SK-N-SH (cell line): ENCODE data around the gene PRRX1. TPM values are rescaled to one million over a fixed set of nuclear protein-coding genes. Genes with fewer than 3 reads are reported as not detected.

ENCODE experiments used
- CTCF ChIA-PET: fragments of 300-600, 350-600 bp; formaldehyde crosslinking; extraction: SDS; loops from one replicate; lab custom pipeline; 2021; lab: Yijun Ruan, JAX
- POLR2A ChIA-PET: fragments of 350-600 bp; sonication (Branson Sonifier 250); formaldehyde crosslinking; extraction: SDS; loops from one replicate; lab custom pipeline; 2020; ENCODE audit warnings: antibody characterized with exemption, inconsistent platforms; lab: Yijun Ruan, JAX
- DNase-seq: peaks from one replicate; pipeline ENCODE4 v3.0.0; 2012
- H2AFZ ChIP-seq: fragments of 200-600 bp; sonication (generic); 2 replicates; pipeline ENCODE4 v1.8.1; 2016; ENCODE audit warnings: antibody characterized with exemption, mild to moderate bottlenecking, low read depth
- H3F3A ChIP-seq: fragments of 200-600 bp; sonication (generic); replicated peaks from 2 replicates; pipeline ENCODE3; 2016; ENCODE audit warnings: antibody characterized with exemption, mild to moderate bottlenecking; ENCODE audit not compliant: insufficient read depth
- H3K27ac ChIP-seq, 2 experiments: fragments of 200-500 bp in 1 of 2; fragments of 200-600 bp in 1 of 2; sonication (Bioruptor generic) in 1 of 2; sonication (generic), shearing (Covaris generic) in 1 of 2; 2 replicates each; pipeline versions ENCODE4 v1.5.1 to v1.6.1; 2014 to 2016; ENCODE audit warnings: low read depth in 2 of 2, inconsistent platforms in 1 of 2, low read length in 1 of 2, mild to moderate bottlenecking in 1 of 2, mixed read lengths in 1 of 2
- H3K27me3 ChIP-seq: fragments of 200-600 bp; sonication (generic), shearing (Covaris generic); 2 replicates; pipeline ENCODE4 v1.6.1; 2016; ENCODE audit warnings: mixed run types; ENCODE audit not compliant: insufficient read depth
- H3K36me3 ChIP-seq, 2 experiments: fragments of 200-500 bp in 1 of 2; fragments of 200-600 bp in 1 of 2; sonication (Bioruptor generic) in 1 of 2; sonication (generic) in 1 of 2; replicated peaks in 1 of 2; 2 replicates each; pipeline versions ENCODE3 to v1.5.1; 2014 to 2016; ENCODE audit warnings: low read length in 1 of 2, mild to moderate bottlenecking in 1 of 2; ENCODE audit not compliant: insufficient read depth in 2 of 2, control insufficient read depth in 1 of 2
- H3K4me1 ChIP-seq, 2 experiments: fragments of 200-500 bp in 1 of 2; fragments of 200-600 bp in 1 of 2; sonication (Bioruptor generic) in 1 of 2; sonication (generic), shearing (Covaris generic) in 1 of 2; 2 replicates each; pipeline versions ENCODE4 v1.5.1 to v1.6.1; 2014 to 2016; ENCODE audit warnings: low read depth in 1 of 2, low read length in 1 of 2, mixed run types in 1 of 2; ENCODE audit not compliant: insufficient read depth in 2 of 2, control insufficient read depth in 1 of 2
- H3K4me2 ChIP-seq: fragments of 200-600 bp; sonication (generic), shearing (Covaris generic); 2 replicates; pipeline ENCODE4 v1.6.1; 2017; ENCODE audit warnings: mixed run types
- H3K4me3 ChIP-seq, 2 experiments: fragments of 200-500 bp in 1 of 2; fragments of 200-600 bp in 1 of 2; sonication (Bioruptor generic) in 1 of 2; sonication (generic), shearing (Covaris generic) in 1 of 2; 2 replicates each; pipeline versions ENCODE4 v1.5.1 to v1.8.1; 2014 to 2016; ENCODE audit warnings: low read depth in 2 of 2, inconsistent platforms in 1 of 2, low read length in 1 of 2, mild to moderate bottlenecking in 1 of 2, mixed read lengths in 1 of 2, moderate library complexity in 1 of 2
- H3K79me2 ChIP-seq: fragments of 200-600 bp; sonication (generic); 2 replicates; pipeline ENCODE4 v1.8.1; 2017; ENCODE audit warnings: mild to moderate bottlenecking; ENCODE audit not compliant: insufficient read depth
- H3K9ac ChIP-seq: fragments of 200-600 bp; sonication (generic); 2 replicates; pipeline ENCODE4 v1.6.1; 2017; ENCODE audit warnings: mixed run types
- H3K9me2 ChIP-seq: fragments of 200-600 bp; sonication (generic); 2 replicates; pipeline ENCODE4 v1.6.1; 2017; ENCODE audit warnings: mixed run types
- H3K9me3 ChIP-seq: fragments of 200-600 bp; sonication (generic); 2 replicates; pipeline ENCODE4 v1.6.1; 2017; ENCODE audit warnings: mixed run types, mild to moderate bottlenecking, moderate library complexity
- H4K20me1 ChIP-seq: fragments of 200-600 bp; sonication (generic); 2 replicates; pipeline ENCODE4 v1.6.1; 2017; ENCODE audit warnings: mild to moderate bottlenecking, mixed run types; ENCODE audit not compliant: insufficient read depth
- CHD2 ChIP-seq: fragments of 150-350 bp; IDR thresholded peaks from 2 replicates; pipeline ENCODE4 v1.6.1; 2018; ENCODE audit warnings: low read length; ENCODE audit not compliant: partially characterized antibody
- FOSL2 ChIP-seq: IDR thresholded peaks from 2 replicates; pipeline ENCODE4 v1.4.0; 2012; ENCODE audit warnings: low read depth, mild to moderate bottlenecking, moderate library complexity, borderline replicate concordance
- FOXM1 ChIP-seq: IDR thresholded peaks from 2 replicates; pipeline ENCODE4 v1.4.0; 2012; ENCODE audit warnings: low read depth, mild to moderate bottlenecking
- GABPA ChIP-seq: IDR thresholded peaks from 2 replicates; pipeline ENCODE4 v1.4.0; 2012; ENCODE audit warnings: low read depth, mild to moderate bottlenecking
- JUND ChIP-seq: IDR thresholded peaks from 2 replicates; pipeline ENCODE4 v1.4.0; 2012
- MXI1 ChIP-seq: IDR thresholded peaks from 2 replicates; pipeline ENCODE4 v1.6.1; 2012; ENCODE audit warnings: mild to moderate bottlenecking, low read depth, low read length, improper control_type of control experiment
- NRF1 ChIP-seq: IDR thresholded peaks from 2 replicates; pipeline ENCODE4 v1.6.1; 2012; ENCODE audit warnings: low read depth, mild to moderate bottlenecking, low read length
- RCOR1 ChIP-seq: fragments of 150-350 bp; IDR thresholded peaks from 2 replicates; pipeline ENCODE4 v1.6.1; 2017; ENCODE audit warnings: antibody characterized with exemption, low read length
- RXRA ChIP-seq: IDR thresholded peaks from 2 replicates; pipeline ENCODE4 v1.4.0; 2012; ENCODE audit warnings: low read depth, mild to moderate bottlenecking, borderline replicate concordance
- polyA plus RNA-seq, 3 experiments: library from polyadenylated mRNA; depleted of rRNA; stranded (reverse); fragments of >200 nt; gene quantifications; 2 replicates each; pipeline ENCODE4 v1.2.3, GENCODE V29; 2012
- TF ChIP-seq, protein P1 (sequence below): IDR thresholded peaks from 2 replicates; pipeline ENCODE4 v1.4.0; 2012; ENCODE audit warnings: low read depth, borderline replicate concordance
- TF ChIP-seq, protein P2 (sequence below): fragments of 200-600 bp; sonication (generic); IDR thresholded peaks from 2 replicates; pipeline ENCODE4 v1.6.1; 2017; ENCODE audit warnings: antibody characterized with exemption, mild to moderate bottlenecking, moderate library complexity
- TF ChIP-seq, protein P3 (sequence below): IDR thresholded peaks from 2 replicates; pipeline ENCODE4; 2012
- TF ChIP-seq, protein P4 (sequence below): IDR thresholded peaks from 2 replicates; pipeline ENCODE4 v1.4.0; 2012; ENCODE audit warnings: low read depth

The PRRX1 gene
- polyA plus RNA-seq, 1 of the 3 experiments (the other 2 are of a cell fraction): 356 TPM

- H3K79me2 ChIP-seq: no peaks in the 10 kb centered on the region
- POLR2A ChIA-PET: no interaction called here
Measured at GRCh38 chr1:170634824-170635410, 29.0 kb upstream of the PRRX1 start.

DNA sequence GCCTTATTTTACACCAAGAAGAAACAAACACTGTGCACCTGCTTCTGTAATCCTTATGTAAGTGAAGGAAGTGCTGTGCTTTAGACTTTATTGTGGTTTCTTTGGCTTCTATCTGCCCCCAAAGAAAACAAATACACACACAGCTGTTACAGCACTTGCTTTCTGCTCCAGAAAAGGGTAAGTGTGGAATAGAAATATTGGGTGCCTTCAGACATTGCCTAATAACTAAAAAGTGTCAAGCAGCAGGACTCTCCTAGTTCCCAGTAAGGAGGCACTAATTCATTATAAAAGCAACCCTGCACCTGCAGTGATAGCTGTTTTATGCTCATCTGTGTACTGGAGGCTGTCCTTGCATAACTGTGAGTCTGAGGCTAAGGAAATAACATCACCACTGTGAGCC, 23.4 kb upstream of the PRRX1 start:
- Histone ChIP-seq H3K9ac (no peak overlapping the region), H4K20me1 (no peaks in the 10 kb centered on the region), H2AFZ (no peak overlapping the region), H3K27ac (no peak overlapping the region), H3K9me3 (no peaks in the 10 kb centered on the region), H3K4me1 (peaks cover 0 to 4% of the 10 kb centered on the region in 2 experiments; a peak in 1 of 4 replicates), H3K4me3 (no peak overlapping the region), H3K9me2 (no peaks in the 10 kb centered on the region), H3K27me3 (no peaks in the 10 kb centered on the region), H3K79me2 (no peaks in the 10 kb centered on the region), H3F3A (peaks cover 14% of the 10 kb centered on the region), H3K4me2 (no peak overlapping the region), H3K36me3 (no peaks in the 10 kb centered on the region)
- POLR2A ChIA-PET: no interaction called here
- DNase-seq: no peak
- TF ChIP-seq FOXM1 (no peak), MXI1 (no peak), RXRA (no peak), CHD2 (no peak)
- TF ChIP-seq, protein P1, sequence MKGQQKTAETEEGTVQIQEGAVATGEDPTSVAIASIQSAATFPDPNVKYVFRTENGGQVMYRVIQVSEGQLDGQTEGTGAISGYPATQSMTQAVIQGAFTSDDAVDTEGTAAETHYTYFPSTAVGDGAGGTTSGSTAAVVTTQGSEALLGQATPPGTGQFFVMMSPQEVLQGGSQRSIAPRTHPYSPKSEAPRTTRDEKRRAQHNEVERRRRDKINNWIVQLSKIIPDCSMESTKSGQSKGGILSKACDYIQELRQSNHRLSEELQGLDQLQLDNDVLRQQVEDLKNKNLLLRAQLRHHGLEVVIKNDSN: no peak
- CTCF ChIA-PET: no interaction called here

More at GRCh38 chr1:170634824-170635410, 29.0 kb upstream of the PRRX1 start:
- peak overlapping the region; percentile 50; the same call in 1 of the 2 replicates for H2AFZ ChIP-seq
- no peaks in the 10 kb centered on the region for H3K9me3 ChIP-seq
- DNase-seq: no peak
- CTCF ChIA-PET: interaction anchor here (1.2 kb wide), 1 partner anchor 706 kb away, joined by 3 read pairs; no protein-coding TSS in a partner anchor
- peaks cover 33% of the 10 kb centered on the region for H3F3A ChIP-seq
- no peaks in the 10 kb centered on the region for H4K20me1 ChIP-seq
- H3K4me1 ChIP-seq: peaks cover 0 to 12% of the 10 kb centered on the region in 2 experiments; a peak in 3 of 4 replicates
- H3K4me2 ChIP-seq: peak overlapping the region; percentile 51
- peak overlapping the region; percentile 76 to 95; a peak in 3 of 4 replicates for H3K27ac ChIP-seq
- H3K9me2 ChIP-seq: no peaks in the 10 kb centered on the region
- no peaks in the 10 kb centered on the region for H3K36me3 ChIP-seq
- peak overlapping the region; percentile 46; the same call in 1 of the 2 replicates for H3K9ac ChIP-seq
- peak overlapping the region in 1 of 2 experiments; percentile 13; a peak in 2 of 4 replicates for H3K4me3 ChIP-seq
- H3K27me3 ChIP-seq: no peaks in the 10 kb centered on the region
- TF ChIP-seq, protein P2, sequence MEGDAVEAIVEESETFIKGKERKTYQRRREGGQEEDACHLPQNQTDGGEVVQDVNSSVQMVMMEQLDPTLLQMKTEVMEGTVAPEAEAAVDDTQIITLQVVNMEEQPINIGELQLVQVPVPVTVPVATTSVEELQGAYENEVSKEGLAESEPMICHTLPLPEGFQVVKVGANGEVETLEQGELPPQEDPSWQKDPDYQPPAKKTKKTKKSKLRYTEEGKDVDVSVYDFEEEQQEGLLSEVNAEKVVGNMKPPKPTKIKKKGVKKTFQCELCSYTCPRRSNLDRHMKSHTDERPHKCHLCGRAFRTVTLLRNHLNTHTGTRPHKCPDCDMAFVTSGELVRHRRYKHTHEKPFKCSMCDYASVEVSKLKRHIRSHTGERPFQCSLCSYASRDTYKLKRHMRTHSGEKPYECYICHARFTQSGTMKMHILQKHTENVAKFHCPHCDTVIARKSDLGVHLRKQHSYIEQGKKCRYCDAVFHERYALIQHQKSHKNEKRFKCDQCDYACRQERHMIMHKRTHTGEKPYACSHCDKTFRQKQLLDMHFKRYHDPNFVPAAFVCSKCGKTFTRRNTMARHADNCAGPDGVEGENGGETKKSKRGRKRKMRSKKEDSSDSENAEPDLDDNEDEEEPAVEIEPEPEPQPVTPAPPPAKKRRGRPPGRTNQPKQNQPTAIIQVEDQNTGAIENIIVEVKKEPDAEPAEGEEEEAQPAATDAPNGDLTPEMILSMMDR: no peak
- TF ChIP-seq RCOR1: no peak
- no peak for TF ChIP-seq NRF1
- TF ChIP-seq JUND: 0 out of 2 replicates have a peak, but pooled peaks have one; percentile 33
- TF ChIP-seq GABPA: no peak
- TF ChIP-seq FOSL2: peak; percentile 10; the same call in 1 of the 2 replicates
- TF ChIP-seq, protein P3, sequence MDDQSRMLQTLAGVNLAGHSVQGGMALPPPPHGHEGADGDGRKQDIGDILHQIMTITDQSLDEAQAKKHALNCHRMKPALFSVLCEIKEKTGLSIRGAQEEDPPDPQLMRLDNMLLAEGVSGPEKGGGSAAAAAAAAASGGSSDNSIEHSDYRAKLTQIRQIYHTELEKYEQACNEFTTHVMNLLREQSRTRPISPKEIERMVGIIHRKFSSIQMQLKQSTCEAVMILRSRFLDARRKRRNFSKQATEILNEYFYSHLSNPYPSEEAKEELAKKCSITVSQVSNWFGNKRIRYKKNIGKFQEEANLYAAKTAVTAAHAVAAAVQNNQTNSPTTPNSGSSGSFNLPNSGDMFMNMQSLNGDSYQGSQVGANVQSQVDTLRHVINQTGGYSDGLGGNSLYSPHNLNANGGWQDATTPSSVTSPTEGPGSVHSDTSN: peak; percentile 14; the same call in 1 of the 2 replicates
- TF ChIP-seq, protein P4, sequence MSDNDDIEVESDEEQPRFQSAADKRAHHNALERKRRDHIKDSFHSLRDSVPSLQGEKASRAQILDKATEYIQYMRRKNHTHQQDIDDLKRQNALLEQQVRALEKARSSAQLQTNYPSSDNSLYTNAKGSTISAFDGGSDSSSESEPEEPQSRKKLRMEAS: no peak
- no peak for TF ChIP-seq RXRA
